ENCODE measurements around the gene ASPSCR1. TPM values are rescaled to one million over a fixed set of nuclear protein-coding genes. Genes with fewer than 3 reads are reported as not detected.

Gene ASPSCR1
- total and polyA plus RNA-seq, 2 of the 13 experiments (the other 11 are each of a cell fraction or from before 2014, with no cell fraction given) = 274 to 314 TPM

- TF ChIP-seq RBM39 (IDR thresholded peaks at IDR 0.05; ENCODE audit: low read depth, low read length, poor library complexity, severe bottlenecking) = peak; percentile 98
- no peak for TF ChIP-seq ZNF720 (CRISPR knock-in tag; IDR thresholded peaks at IDR 0.05)
- peak; percentile 62; the same call in 1 of the 2 replicates for TF ChIP-seq FOXC1 (CRISPR knock-in tag; IDR thresholded peaks at IDR 0.05; ENCODE audit: borderline replicate concordance)
- peak; percentile 47; the same call in 1 of the 2 replicates for TF ChIP-seq MXD4 (CRISPR knock-in tag; IDR thresholded peaks at IDR 0.05)
- peak; percentile 76 for TF ChIP-seq SAP130 (CRISPR knock-in tag; IDR thresholded peaks at IDR 0.05; ENCODE audit: low read depth)
- TF ChIP-seq ZNF331 (CRISPR knock-in tag; IDR thresholded peaks at IDR 0.05) = peak; percentile 69
- peak; percentile 50 for TF ChIP-seq ELF3 (CRISPR knock-in tag; IDR thresholded peaks at IDR 0.05)
- TF ChIP-seq KMT2A (CRISPR knock-in tag; IDR thresholded peaks at IDR 0.05) = no peak
- TF ChIP-seq ZNF556 (CRISPR knock-in tag; IDR thresholded peaks at IDR 0.05; ENCODE audit: borderline replicate concordance) = peak; percentile 14; the same call in 1 of the 2 replicates
- 0 out of 2 replicates have a peak, but pooled peaks have one; percentile 42 for TF ChIP-seq RXRB (CRISPR knock-in tag; IDR thresholded peaks at IDR 0.05; ENCODE audit: borderline replicate concordance)
- TF ChIP-seq ZNF232 (CRISPR knock-in tag; IDR thresholded peaks at IDR 0.05; ENCODE audit: borderline replicate concordance) = no peak
- TF ChIP-seq HDAC1 (CRISPR knock-in tag; IDR thresholded peaks at IDR 0.05) = peak; percentile 57
- peak; percentile 87 for TF ChIP-seq ZC3H13 (CRISPR knock-in tag; IDR thresholded peaks at IDR 0.05)
- peak; percentile 59; the same call in 1 of the 2 replicates for TF ChIP-seq ATF2 (CRISPR knock-in tag; IDR thresholded peaks at IDR 0.05)
- TF ChIP-seq ETV5 (CRISPR knock-in tag; IDR thresholded peaks at IDR 0.05; ENCODE audit: borderline replicate concordance) = no peak
- peak; percentile 49; the same call in 1 of the 2 replicates for TF ChIP-seq GABPB1 (CRISPR knock-in tag; IDR thresholded peaks at IDR 0.05)
- TF ChIP-seq PCBP1 (IDR thresholded peaks at IDR 0.05; ENCODE audit: borderline replicate concordance, low read depth, low read length) = peak; percentile 72
- peak; percentile 100 for TF ChIP-seq HNRNPL (IDR thresholded peaks at IDR 0.05; ENCODE audit: low read depth, low read length)
- TF ChIP-seq ZNF224 (CRISPR knock-in tag; IDR thresholded peaks at IDR 0.05) = 0 out of 2 replicates have a peak, but pooled peaks have one; percentile 13
- no peak for TF ChIP-seq HNF1A (IDR thresholded peaks at IDR 0.05; ENCODE audit: low read depth)
- 0 out of 2 replicates have a peak, but pooled peaks have one; percentile 15 for TF ChIP-seq HNF1A (CRISPR knock-in tag; IDR thresholded peaks at IDR 0.05; ENCODE audit: borderline replicate concordance)
- peak; percentile 92 to 93 for TF ChIP-seq HMGXB4 (CRISPR knock-in tag; IDR thresholded peaks at IDR 0.05; ENCODE audit: borderline replicate concordance in 1 of 2, low read depth in 1 of 2)
These were observed 42.5 kb downstream of the ASPSCR1 start (continued) for GRCh38 chr17:82019690-82020571.
